ENCODE data around the gene HCFC1. TPM values are rescaled to one million over a fixed set of nuclear protein-coding genes. Genes with fewer than 3 reads are reported as not detected.

The HCFC1 gene
- total RNA-seq, 1 experiment from 2014 or later, result 79.9 TPM

GRCh38 chrX:153972368-153973126 lies 929 bp upstream of the HCFC1 start, which contains the start of gene TMEM187:
Gene TMEM187 (plus strand): TSS chrX:153972754. CDS start chrX:153982063, 9,309 bp downstream.
- no TSS peak for BruUV-seq (replicated peaks)
- TF ChIP-seq EZH2 (IDR thresholded peaks at IDR 0.05; ENCODE audit: low read depth), result no peak
- no peak for TF ChIP-seq CTCF (conservative IDR thresholded peaks at IDR 0.05)
- H3F3A ChIP-seq (ENCODE audit: insufficient read depth, low read depth), result peaks cover 9% of the 10 kb centered on the region; the same call in 1 of the 2 replicates
- intact Hi-C loops (cut with micrococcal nuclease; ENCODE audit: unreplicated experiment), result no loop called here
- H3K4me2 ChIP-seq, result peak within 1 kb of the TSS; percentile 79
- ChIA-PET POLR2A (ENCODE audit: unreplicated experiment) (interaction anchor here (0.7 kb wide), 2 partner anchors 68 to 623 kb away, joined by 3 to 4 read pairs; partner anchors contain the start of gene AVPR2), CTCF (no interaction called here)
- peak within 1 kb of the TSS; percentile 99 for H3K27ac ChIP-seq
- peaks cover 47% of the 10 kb centered on the region for H3K79me2 ChIP-seq (ENCODE audit: low read depth)
- H3K4me1 ChIP-seq (replicated peaks; ENCODE audit: insufficient read depth), result peaks cover 13% of the 10 kb centered on the region
- peaks cover 23% of the 10 kb centered on the region for H4K20me1 ChIP-seq (ENCODE audit: insufficient read depth)
- peak within 1 kb of the TSS; percentile 92 for H3K4me3 ChIP-seq
- no peaks in the 10 kb centered on the region for H3K9me2 ChIP-seq (ENCODE audit: insufficient read depth)
- DNase-seq, result peak; percentile 70 to 93
- H3K36me3 ChIP-seq (ENCODE audit: low read depth), result no peaks in the 10 kb centered on the region
- H3K27me3 ChIP-seq (ENCODE audit: insufficient read depth, low read depth), result no peaks in the 10 kb centered on the region
- H3K9me3 ChIP-seq (ENCODE audit: insufficient read depth, low read depth), result no peaks in the 10 kb centered on the region
- H2AFZ ChIP-seq, result peak within 1 kb of the TSS; percentile 55

DNA sequence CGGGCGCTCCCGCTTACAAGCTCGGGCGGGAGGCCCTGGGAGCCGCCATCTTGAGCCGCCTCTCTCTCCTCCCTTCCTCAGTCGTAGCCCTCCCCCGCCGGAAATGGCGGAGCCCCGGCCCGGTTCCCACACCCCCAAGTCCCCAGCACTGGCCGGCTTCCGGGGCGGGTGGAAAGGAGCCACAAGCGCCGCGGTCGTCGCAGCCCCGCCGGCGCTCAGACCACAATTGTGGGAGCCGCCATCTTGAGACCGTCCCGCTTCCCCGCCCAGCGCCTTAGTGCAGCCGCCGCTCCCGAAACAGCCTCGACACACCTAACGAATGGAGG lies 531 bp downstream of the HCFC1 start:
- Histone ChIP-seq H2AFZ (peak overlapping the region; percentile 49; the same call in 1 of the 2 replicates), H3K27ac (peak overlapping the region; percentile 99), H3K9me3 (ENCODE audit: insufficient read depth, low read depth) (no peaks in the 10 kb centered on the region), H3K9me2 (ENCODE audit: insufficient read depth) (no peaks in the 10 kb centered on the region), H3K27me3 (ENCODE audit: insufficient read depth, low read depth) (no peaks in the 10 kb centered on the region), H4K20me1 (ENCODE audit: insufficient read depth) (peaks cover 38% of the 10 kb centered on the region), H3K4me3 (peak overlapping the region; percentile 92), H3K36me3 (ENCODE audit: low read depth) (no peaks in the 10 kb centered on the region), H3F3A (ENCODE audit: insufficient read depth, low read depth) (peaks cover 9% of the 10 kb centered on the region; the same call in 1 of the 2 replicates), H3K4me2 (peak overlapping the region; percentile 89), H3K4me1 (replicated peaks; ENCODE audit: insufficient read depth) (peaks cover 13% of the 10 kb centered on the region), H3K79me2 (ENCODE audit: low read depth) (peaks cover 61% of the 10 kb centered on the region)
- no TSS peak for BruUV-seq (replicated peaks)
- intact Hi-C loops (cut with micrococcal nuclease; ENCODE audit: unreplicated experiment), result loop anchor here (1.0 to 2.0 kb wide), 4 partner anchors 32 to 576 kb away; partner anchors contain the start of genes EMD, IKBKG and MECP2
- CTCF ChIA-PET, result no interaction called here
- TF ChIP-seq CTCF (conservative IDR thresholded peaks at IDR 0.05) (no peak), EZH2 (IDR thresholded peaks at IDR 0.05; ENCODE audit: low read depth) (no peak)
- POLR2A ChIA-PET (ENCODE audit: unreplicated experiment), result interaction anchor here (0.5 to 1.0 kb wide), 4 partner anchors 26 to 576 kb away, joined by 6 to 22 read pairs (median 8); partner anchors contain the start of genes IKBKG and SLC10A3
- peak; percentile 65 to 94 for DNase-seq

DNA sequence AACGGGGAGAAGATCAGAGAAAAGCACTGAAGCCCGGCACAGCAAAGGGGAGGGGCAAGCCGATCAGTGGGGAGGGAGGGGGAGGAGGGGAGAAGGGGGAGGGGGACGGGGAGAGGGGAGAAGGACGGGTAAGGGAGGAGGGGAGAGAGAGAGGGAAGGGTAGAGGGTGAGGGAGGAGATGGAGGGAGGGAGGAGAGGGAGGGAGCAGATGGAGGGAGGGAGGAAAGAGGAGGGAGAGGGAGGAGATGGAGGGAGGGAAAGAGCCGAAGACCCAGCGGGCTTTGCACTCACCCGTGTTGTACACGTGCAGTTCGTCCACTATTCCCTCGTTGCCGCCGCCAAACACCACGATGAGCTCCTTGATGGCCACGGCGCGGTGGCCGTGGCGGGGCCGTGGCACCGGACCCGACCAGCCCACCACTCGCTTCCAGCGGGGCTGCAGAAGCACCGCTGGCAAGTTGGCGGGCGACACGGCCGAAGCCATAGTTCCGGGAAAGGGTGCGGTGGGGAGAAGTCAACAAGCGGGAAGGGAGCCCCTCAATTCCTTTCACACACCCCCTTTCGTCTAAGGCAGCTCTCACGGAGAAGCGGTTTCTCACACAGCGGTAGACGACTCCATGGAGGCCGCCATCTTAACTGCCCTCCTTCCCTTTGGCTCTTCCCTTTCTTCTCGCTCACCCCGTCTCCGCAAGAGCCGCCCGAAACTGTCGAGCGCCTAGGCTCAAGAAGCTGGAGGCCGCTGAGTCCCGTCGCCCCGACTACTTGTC lies 1.1 kb downstream of the HCFC1 start:
- Histone ChIP-seq H4K20me1 (ENCODE audit: insufficient read depth) (peaks cover 43% of the 10 kb centered on the region), H3K4me2 (peak overlapping the region; percentile 89), H2AFZ (no peak overlapping the region), H3K9me3 (ENCODE audit: insufficient read depth, low read depth) (no peaks in the 10 kb centered on the region), H3K4me3 (peak overlapping the region; percentile 92), H3K36me3 (ENCODE audit: low read depth) (no peaks in the 10 kb centered on the region), H3K27me3 (ENCODE audit: insufficient read depth, low read depth) (no peaks in the 10 kb centered on the region), H3K9me2 (ENCODE audit: insufficient read depth) (no peaks in the 10 kb centered on the region), H3F3A (ENCODE audit: insufficient read depth, low read depth) (peaks cover 9% of the 10 kb centered on the region; the same call in 1 of the 2 replicates), H3K4me1 (replicated peaks; ENCODE audit: insufficient read depth) (peaks cover 13% of the 10 kb centered on the region), H3K27ac (peak overlapping the region; percentile 99), H3K79me2 (ENCODE audit: low read depth) (peaks cover 67% of the 10 kb centered on the region)
- POLR2A ChIA-PET (ENCODE audit: unreplicated experiment), result interaction anchor here (0.5 to 1.0 kb wide), 4 partner anchors 25 to 577 kb away, joined by 6 to 22 read pairs (median 8); partner anchors contain the start of genes IKBKG and SLC10A3
- DNase-seq, result peak in 1 of 2 experiments; percentile 33
- CTCF ChIA-PET, result interaction anchor here (0.6 kb wide), 2 partner anchors 127 to 851 kb away, joined by 4 to 5 read pairs; no protein-coding TSS in a partner anchor
- intact Hi-C loops (cut with micrococcal nuclease; ENCODE audit: unreplicated experiment), result loop anchor here (1.0 to 2.0 kb wide), 4 partner anchors 32 to 577 kb away; partner anchors contain the start of genes EMD, IKBKG and MECP2
- TSS peak; percentile 45 for BruUV-seq (replicated peaks)
- TF ChIP-seq EZH2 (IDR thresholded peaks at IDR 0.05; ENCODE audit: low read depth), result no peak
